Fibroblast of skin of left biceps (primary cell): Measurements from ENCODE around the gene SBF2.
"Not testable (repeated sequence)": the region's sequence is repeated elsewhere in the genome, so short reads cannot be mapped to it uniquely, and the experiment has no call there.

Experiments used
- DNase-seq, 2 experiments: peaks; one replicate each; pipeline ENCODE4 v3.0.0-alpha.2; 2013; ENCODE audit warnings: low read depth in 2 of 2

Gene SBF2

GRCh38 chr11:10117709-10118351 lies 176.2 kb downstream of the SBF2 start:
- DNase-seq = peak; percentile 80 to 88

GRCh38 chr11:10116588-10116987 lies 177.4 kb downstream of the SBF2 start:
- no peak for DNase-seq

GRCh38 chr11:10114593-10115404 lies 179.2 kb downstream of the SBF2 start:
- DNase-seq = no peak

GRCh38 chr11:10113852-10114251 lies 180.2 kb downstream of the SBF2 start:
- DNase-seq = no peak

GRCh38 chr11:10109806-10110205 lies 184.2 kb downstream of the SBF2 start:
- peak; percentile 94 for DNase-seq

GRCh38 chr11:10108915-10109680 lies 184.9 kb downstream of the SBF2 start:
- peak; percentile 89 to 91 for DNase-seq

GRCh38 chr11:10107497-10107896 lies 186.5 kb downstream of the SBF2 start:
- DNase-seq = no peak

GRCh38 chr11:10097615-10098014 lies 196.4 kb downstream of the SBF2 start:
- DNase-seq = no peak

GRCh38 chr11:10096987-10097386 lies 197.0 kb downstream of the SBF2 start:
- DNase-seq = no peak

- DNase-seq = no peak
Observed at GRCh38 chr11:10095412-10096208, 198.4 kb downstream of the SBF2 start.

- no peak for DNase-seq
Observed at GRCh38 chr11:10092426-10092825, 201.6 kb downstream of the SBF2 start.

GRCh38 chr11:10091314-10092045 lies 202.5 kb downstream of the SBF2 start:
- no peak for DNase-seq

- DNase-seq = not testable (repeated sequence)
Observed at GRCh38 chr11:10087923-10088225, 206.1 kb downstream of the SBF2 start.

GRCh38 chr11:10087186-10087922 lies 206.7 kb downstream of the SBF2 start:
- DNase-seq = no peak

GRCh38 chr11:10080138-10080537 lies 213.9 kb downstream of the SBF2 start:
- DNase-seq = no peak

GRCh38 chr11:10076458-10077141 lies 217.4 kb downstream of the SBF2 start:
- no peak for DNase-seq

- no peak for DNase-seq
Observed at GRCh38 chr11:10075141-10075540, 218.9 kb downstream of the SBF2 start.

- no peak for DNase-seq
Observed at GRCh38 chr11:10072841-10073240, 221.2 kb downstream of the SBF2 start.

- no peak for DNase-seq
Observed at GRCh38 chr11:10072142-10072541, 221.9 kb downstream of the SBF2 start.
